RWPE2 (cell line): ENCODE measurements around the gene CRLF1.

Experiments
- ATAC-seq: fragments of 200-7000 bp; cut with Tn5 transposase; 3 replicates; pipeline ENCODE4 v1.9.1; 2021; ENCODE audit warnings: low read depth
- DNase-seq: peaks from one replicate; pipeline ENCODE4 v3.0.0-alpha.2; 2020; ENCODE audit warnings: low spot score
- H3K27ac ChIP-seq: fragments of 450-650 bp; 2 replicates; pipeline ENCODE4 v1.5.1; 2017; ENCODE audit warnings: mild to moderate bottlenecking; ENCODE audit not compliant: poor library complexity, severe bottlenecking
- H3K27me3 ChIP-seq: fragments of 250-450 bp; sonication (Bioruptor Pico); 2 replicates; pipeline ENCODE4 v1.5.1; 2021; ENCODE audit warnings: mild to moderate bottlenecking, moderate library complexity; ENCODE audit not compliant: insufficient read depth, poor library complexity, severe bottlenecking
- H3K36me3 ChIP-seq: fragments of 250-450 bp; sonication (Bioruptor Pico); 2 replicates; pipeline ENCODE4 v1.5.1; 2020; ENCODE audit warnings: low read depth, mild to moderate bottlenecking, moderate library complexity
- H3K4me1 ChIP-seq: fragments of 250-450 bp; sonication (Bioruptor Pico); 2 replicates; pipeline ENCODE4 v1.5.1; 2021; ENCODE audit warnings: mild to moderate bottlenecking, moderate library complexity; ENCODE audit not compliant: insufficient read depth, poor library complexity, severe bottlenecking
- H3K4me3 ChIP-seq: fragments of 250-450 bp; sonication (Bioruptor Pico); 2 replicates; pipeline ENCODE4 v1.5.1; 2021; ENCODE audit warnings: mild to moderate bottlenecking, moderate library complexity; ENCODE audit not compliant: severe bottlenecking
- H3K9me3 ChIP-seq: fragments of 250-450 bp; sonication (Bioruptor Pico); 2 replicates; pipeline ENCODE4 v1.5.1; 2021; ENCODE audit warnings: mild to moderate bottlenecking, moderate library complexity; ENCODE audit not compliant: severe bottlenecking
- CTCF ChIP-seq: fragments of 450-650 bp; IDR thresholded peaks from one replicate; pipeline ENCODE4 v1.5.1; 2017; ENCODE audit warnings: mild to moderate bottlenecking, moderate library complexity; ENCODE audit not compliant: poor library complexity, severe bottlenecking

CRLF1 gene

GRCh38 chr19:18636183-18636968 lies 29.8 kb upstream of the CRLF1 start:
- Histone ChIP-seq H3K9me3 (no peaks in the 10 kb centered on the region), H3K4me3 (peak overlapping the region; percentile 74), H3K36me3 (no peaks in the 10 kb centered on the region), H3K27ac (peak overlapping the region; percentile 24), H3K4me1 (peaks cover 6% of the 10 kb centered on the region), H3K27me3 (no peaks in the 10 kb centered on the region)
- DNase-seq: peak; percentile 96
- peak; percentile 92 for ATAC-seq
- TF ChIP-seq CTCF: no peak

- TF ChIP-seq CTCF: no peak
- DNase-seq (no peak), ATAC-seq (peak; percentile 3)
- Histone ChIP-seq H3K4me3 (no peak overlapping the region), H3K36me3 (no peaks in the 10 kb centered on the region), H3K27me3 (no peaks in the 10 kb centered on the region), H3K27ac (peak overlapping the region; percentile 24), H3K4me1 (peaks cover 6% of the 10 kb centered on the region), H3K9me3 (no peaks in the 10 kb centered on the region)
Measured at GRCh38 chr19:18635831-18636182, 29.2 kb upstream of the CRLF1 start.

- no peak for ATAC-seq
- no peak for TF ChIP-seq CTCF
- Histone ChIP-seq H3K9me3 (no peaks in the 10 kb centered on the region), H3K27ac (no peak overlapping the region), H3K36me3 (no peaks in the 10 kb centered on the region), H3K4me1 (peaks cover 6% of the 10 kb centered on the region), H3K27me3 (no peaks in the 10 kb centered on the region), H3K4me3 (no peak overlapping the region)
- no peak for DNase-seq
Measured at GRCh38 chr19:18634612-18635297, 28.2 kb upstream of the CRLF1 start.

- DNase-seq (no peak), ATAC-seq (no peak)
- H3K4me3 ChIP-seq: no peak overlapping the region
- H3K36me3 ChIP-seq: no peaks in the 10 kb centered on the region
- H3K27ac ChIP-seq: no peak overlapping the region
- H3K9me3 ChIP-seq: no peaks in the 10 kb centered on the region
- TF ChIP-seq CTCF: no peak
- peaks cover 6% of the 10 kb centered on the region for H3K4me1 ChIP-seq
- H3K27me3 ChIP-seq: no peaks in the 10 kb centered on the region
Measured at GRCh38 chr19:18633321-18633720, 26.7 kb upstream of the CRLF1 start.
